ENCODE data around the gene TTLL3.

TTLL3 gene

DNA sequence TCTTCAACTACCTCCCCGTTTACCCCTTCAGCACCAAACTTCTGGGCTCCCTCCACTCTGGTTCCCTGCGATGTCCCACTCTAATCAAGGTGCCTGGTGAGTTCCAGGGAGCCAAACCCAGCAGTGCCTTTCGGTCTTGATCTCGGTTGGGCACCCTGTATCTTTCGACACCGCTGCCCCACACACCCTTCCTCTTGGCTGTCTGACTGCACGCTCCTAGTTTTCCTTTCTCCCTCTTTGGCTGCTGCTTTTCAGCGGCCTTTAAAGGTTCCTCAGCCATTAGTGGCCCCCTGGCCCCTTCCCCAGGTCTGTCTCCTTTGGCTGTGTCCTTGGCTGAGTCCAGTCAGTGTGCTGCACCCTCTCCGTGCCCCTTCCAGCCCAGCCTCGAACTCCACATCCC, 784 bp downstream of the TTLL3 start:
- Histone ChIP-seq H3K4me1 (ENCODE audit: low read depth, poor library complexity, severe bottlenecking) (peaks cover 11% of the 10 kb centered on the region), H3K27ac (no peak overlapping the region), H3K4me3 (IDR thresholded peaks at IDR 0.05; ENCODE audit: insufficient read depth, low read depth, low read length) (no peak overlapping the region), H2AFZ (ENCODE audit: low read depth) (peak overlapping the region; percentile 47; the same call in 1 of the 2 replicates), H3K4me2 (no peak overlapping the region; the same call in 1 of the 2 replicates), H3K27me3 (ENCODE audit: insufficient read depth, low read depth) (no peaks in the 10 kb centered on the region), H4K20me1 (ENCODE audit: insufficient read depth) (no peaks in the 10 kb centered on the region), H3K9ac (no peak overlapping the region), H3K36me3 (ENCODE audit: insufficient read depth) (no peaks in the 10 kb centered on the region), H3K79me2 (ENCODE audit: insufficient read depth, low read depth) (no peaks in the 10 kb centered on the region)
- TF ChIP-seq, protein P1, sequence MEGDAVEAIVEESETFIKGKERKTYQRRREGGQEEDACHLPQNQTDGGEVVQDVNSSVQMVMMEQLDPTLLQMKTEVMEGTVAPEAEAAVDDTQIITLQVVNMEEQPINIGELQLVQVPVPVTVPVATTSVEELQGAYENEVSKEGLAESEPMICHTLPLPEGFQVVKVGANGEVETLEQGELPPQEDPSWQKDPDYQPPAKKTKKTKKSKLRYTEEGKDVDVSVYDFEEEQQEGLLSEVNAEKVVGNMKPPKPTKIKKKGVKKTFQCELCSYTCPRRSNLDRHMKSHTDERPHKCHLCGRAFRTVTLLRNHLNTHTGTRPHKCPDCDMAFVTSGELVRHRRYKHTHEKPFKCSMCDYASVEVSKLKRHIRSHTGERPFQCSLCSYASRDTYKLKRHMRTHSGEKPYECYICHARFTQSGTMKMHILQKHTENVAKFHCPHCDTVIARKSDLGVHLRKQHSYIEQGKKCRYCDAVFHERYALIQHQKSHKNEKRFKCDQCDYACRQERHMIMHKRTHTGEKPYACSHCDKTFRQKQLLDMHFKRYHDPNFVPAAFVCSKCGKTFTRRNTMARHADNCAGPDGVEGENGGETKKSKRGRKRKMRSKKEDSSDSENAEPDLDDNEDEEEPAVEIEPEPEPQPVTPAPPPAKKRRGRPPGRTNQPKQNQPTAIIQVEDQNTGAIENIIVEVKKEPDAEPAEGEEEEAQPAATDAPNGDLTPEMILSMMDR (conservative IDR thresholded peaks at IDR 0.05; ENCODE audit: low read depth, low read length) = no peak

DNA sequence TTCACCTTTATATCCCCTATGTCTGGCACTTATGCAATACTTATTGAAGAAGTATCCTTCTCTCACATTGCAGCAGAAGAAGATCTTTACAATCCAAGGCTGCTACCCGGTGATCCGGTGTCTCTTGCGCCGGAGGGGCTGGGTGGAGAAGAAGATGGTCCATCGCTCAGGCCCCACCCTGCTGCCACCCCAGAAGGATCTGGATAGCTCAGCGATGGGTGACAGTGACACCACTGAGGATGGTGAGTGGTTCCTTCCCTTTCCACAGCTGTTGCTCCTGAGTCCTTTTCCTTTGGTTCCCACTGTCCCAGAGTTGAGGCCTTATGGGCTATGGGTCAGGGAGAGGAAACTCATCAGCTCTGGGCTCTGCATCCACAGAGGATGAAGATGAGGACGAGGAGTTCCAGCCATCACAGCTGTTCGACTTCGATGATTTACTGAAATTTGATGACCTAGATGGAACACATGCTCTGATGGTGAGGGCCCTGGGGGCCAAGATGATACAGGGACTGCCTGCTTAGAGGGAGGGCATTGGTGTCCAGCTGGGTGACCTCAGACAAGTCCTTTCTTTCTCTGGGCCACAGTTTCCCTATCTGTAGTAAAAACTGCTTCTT, 2.9 kb downstream of the TTLL3 start:
- TF ChIP-seq, protein P1 (conservative IDR thresholded peaks at IDR 0.05; ENCODE audit: low read depth, low read length) = no peak
- Histone ChIP-seq H3K27me3 (ENCODE audit: insufficient read depth, low read depth) (no peaks in the 10 kb centered on the region), H3K4me1 (ENCODE audit: low read depth, poor library complexity, severe bottlenecking) (peaks cover 11% of the 10 kb centered on the region), H3K9ac (no peak overlapping the region), H4K20me1 (ENCODE audit: insufficient read depth) (no peaks in the 10 kb centered on the region), H3K27ac (no peak overlapping the region), H3K4me3 (IDR thresholded peaks at IDR 0.05; ENCODE audit: insufficient read depth, low read depth, low read length) (no peak overlapping the region), H2AFZ (ENCODE audit: low read depth) (no peak overlapping the region), H3K79me2 (ENCODE audit: insufficient read depth, low read depth) (no peaks in the 10 kb centered on the region), H3K4me2 (no peak overlapping the region), H3K36me3 (ENCODE audit: insufficient read depth) (no peaks in the 10 kb centered on the region)

DNA sequence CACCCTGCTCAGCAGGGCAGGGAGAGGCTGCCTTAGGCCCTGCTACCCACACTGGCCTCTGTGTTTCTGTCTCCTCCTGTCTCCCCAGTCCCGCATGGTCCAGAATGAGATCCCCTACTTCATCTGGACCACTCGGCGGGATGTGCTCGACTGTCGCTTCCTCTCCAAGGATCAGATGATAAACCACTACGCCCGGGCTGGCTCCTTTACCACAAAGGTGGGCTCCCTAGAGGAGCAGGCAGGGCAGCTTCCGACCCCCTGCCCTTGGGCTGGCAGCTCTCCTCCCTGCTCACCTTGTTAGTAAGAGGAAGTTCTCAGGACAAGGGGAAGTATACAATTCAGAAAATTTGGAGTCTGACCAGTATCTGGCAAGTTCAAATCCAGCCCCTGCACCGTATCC, 5.9 kb downstream of the TTLL3 start:
- H2AFZ ChIP-seq (ENCODE audit: low read depth) = no peak overlapping the region
- no peak overlapping the region for H3K4me3 ChIP-seq (IDR thresholded peaks at IDR 0.05; ENCODE audit: insufficient read depth, low read depth, low read length)
- no peaks in the 10 kb centered on the region for H3K4me1 ChIP-seq (ENCODE audit: low read depth, poor library complexity, severe bottlenecking)
- H4K20me1 ChIP-seq (ENCODE audit: insufficient read depth) = no peaks in the 10 kb centered on the region
- no peak overlapping the region for H3K27ac ChIP-seq
- no peaks in the 10 kb centered on the region for H3K27me3 ChIP-seq (ENCODE audit: insufficient read depth, low read depth)
- no peaks in the 10 kb centered on the region for H3K79me2 ChIP-seq (ENCODE audit: insufficient read depth, low read depth)
- TF ChIP-seq, protein P1 (conservative IDR thresholded peaks at IDR 0.05; ENCODE audit: low read depth, low read length) = no peak
- no peaks in the 10 kb centered on the region for H3K36me3 ChIP-seq (ENCODE audit: insufficient read depth)
- H3K4me2 ChIP-seq = no peak overlapping the region
- H3K9ac ChIP-seq = no peak overlapping the region

GRCh38 chr3:9817436-9817835, 7.4 kb downstream of the TTLL3 start:
- no peak overlapping the region for H3K4me3 ChIP-seq (IDR thresholded peaks at IDR 0.05; ENCODE audit: insufficient read depth, low read depth, low read length)
- H2AFZ ChIP-seq (ENCODE audit: low read depth) = no peak overlapping the region
- H3K4me2 ChIP-seq = no peak overlapping the region
- H4K20me1 ChIP-seq (ENCODE audit: insufficient read depth) = no peaks in the 10 kb centered on the region
- H3K79me2 ChIP-seq (ENCODE audit: insufficient read depth, low read depth) = no peaks in the 10 kb centered on the region
- H3K4me1 ChIP-seq (ENCODE audit: low read depth, poor library complexity, severe bottlenecking) = no peaks in the 10 kb centered on the region
- TF ChIP-seq, protein P1 (conservative IDR thresholded peaks at IDR 0.05; ENCODE audit: low read depth, low read length) = no peak
- H3K36me3 ChIP-seq (ENCODE audit: insufficient read depth) = no peaks in the 10 kb centered on the region
- H3K9ac ChIP-seq = no peak overlapping the region
- no peaks in the 10 kb centered on the region for H3K27me3 ChIP-seq (ENCODE audit: insufficient read depth, low read depth)
- H3K27ac ChIP-seq = no peak overlapping the region
